Measurements from ENCODE around the gene MCU.

DNA sequence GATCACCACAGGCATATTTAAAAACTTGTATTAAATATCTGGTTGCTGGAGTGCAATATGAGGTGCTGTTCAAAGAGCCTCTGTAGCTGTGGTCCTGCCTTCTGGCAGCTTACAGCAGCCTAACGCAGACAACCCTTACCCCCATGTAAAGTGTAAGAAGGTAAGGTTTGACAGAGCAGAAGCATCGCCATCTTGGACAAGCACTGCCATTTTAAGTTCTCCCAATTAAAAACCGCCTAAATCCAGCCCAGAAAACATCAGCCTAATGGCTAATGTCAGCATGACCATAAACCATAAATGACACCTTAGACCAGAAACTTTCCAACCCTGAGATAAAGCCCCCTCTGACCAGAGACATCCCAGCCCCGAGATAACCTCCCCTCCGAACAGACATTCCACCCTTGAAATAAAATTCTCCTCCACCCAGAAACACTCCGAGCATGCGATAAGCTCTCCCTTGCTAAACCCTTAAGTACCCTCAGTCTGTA is 196.3 kb downstream of the MCU start:
- TF ChIP-seq, protein P1, sequence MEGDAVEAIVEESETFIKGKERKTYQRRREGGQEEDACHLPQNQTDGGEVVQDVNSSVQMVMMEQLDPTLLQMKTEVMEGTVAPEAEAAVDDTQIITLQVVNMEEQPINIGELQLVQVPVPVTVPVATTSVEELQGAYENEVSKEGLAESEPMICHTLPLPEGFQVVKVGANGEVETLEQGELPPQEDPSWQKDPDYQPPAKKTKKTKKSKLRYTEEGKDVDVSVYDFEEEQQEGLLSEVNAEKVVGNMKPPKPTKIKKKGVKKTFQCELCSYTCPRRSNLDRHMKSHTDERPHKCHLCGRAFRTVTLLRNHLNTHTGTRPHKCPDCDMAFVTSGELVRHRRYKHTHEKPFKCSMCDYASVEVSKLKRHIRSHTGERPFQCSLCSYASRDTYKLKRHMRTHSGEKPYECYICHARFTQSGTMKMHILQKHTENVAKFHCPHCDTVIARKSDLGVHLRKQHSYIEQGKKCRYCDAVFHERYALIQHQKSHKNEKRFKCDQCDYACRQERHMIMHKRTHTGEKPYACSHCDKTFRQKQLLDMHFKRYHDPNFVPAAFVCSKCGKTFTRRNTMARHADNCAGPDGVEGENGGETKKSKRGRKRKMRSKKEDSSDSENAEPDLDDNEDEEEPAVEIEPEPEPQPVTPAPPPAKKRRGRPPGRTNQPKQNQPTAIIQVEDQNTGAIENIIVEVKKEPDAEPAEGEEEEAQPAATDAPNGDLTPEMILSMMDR (IDR thresholded peaks at IDR 0.05), result no peak
- TF ChIP-seq POLR2AphosphoS5 (IDR thresholded peaks at IDR 0.05), result no peak
- no peak for TF ChIP-seq POLR2A (IDR thresholded peaks at IDR 0.05)
- TF ChIP-seq EP300 (IDR thresholded peaks at IDR 0.05; ENCODE audit: low read depth), result no peak
